Measurements from ENCODE around the gene SBF2. TPM values are rescaled to one million over a fixed set of nuclear protein-coding genes. Genes with fewer than 3 reads are reported as not detected.
A peak's percentile ranks its signal among the peaks of the same experiment; 100 is the strongest.

Gene SBF2
- total and polyA plus RNA-seq, 9 of the 15 experiments (the other 6 are each of a cell fraction or from before 2014, with no cell fraction given): 0.80 to 9.5 (median 5.0) TPM

DNA sequence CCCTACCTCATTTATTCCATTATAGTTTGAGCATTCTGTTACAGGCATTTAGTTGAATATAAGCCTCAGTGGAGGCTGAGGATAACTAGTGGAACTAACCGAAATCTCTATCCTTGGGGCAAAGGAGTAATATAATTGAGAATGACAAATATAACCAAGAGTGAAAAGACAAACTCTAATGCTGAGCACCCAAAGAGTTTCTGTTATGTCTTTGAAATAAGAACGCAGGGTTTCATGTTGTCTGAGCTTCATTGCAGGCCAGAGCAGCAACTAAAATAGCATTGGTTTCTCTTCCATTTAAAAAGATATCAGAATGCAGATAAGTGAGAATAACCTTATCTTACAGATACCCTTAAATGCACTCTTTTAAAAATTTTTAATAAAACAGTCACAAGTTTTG lies 131.8 kb downstream of the SBF2 start:
- ATAC-seq: no peak
- Histone ChIP-seq H3K27me3 (ENCODE audit: control insufficient read depth in 2 of 2, insufficient read depth in 2 of 2, low read length in 2 of 2) (no peaks in the 10 kb centered on the region), H3K9ac (ENCODE audit: insufficient read depth in 1 of 2, low read depth in 2 of 2, low read length in 2 of 2) (no peak overlapping the region), H4K20me1 (replicated peaks; ENCODE audit: control insufficient read depth, insufficient read depth, low read length) (no peaks in the 10 kb centered on the region), H3K9me1 (ENCODE audit: control insufficient read depth, insufficient read depth, low read length) (no peaks in the 10 kb centered on the region), H2AFZ (ENCODE audit: low read depth, low read length) (no peak overlapping the region), H3K79me2 (ENCODE audit: control insufficient read depth, insufficient read depth, low read length) (no peaks in the 10 kb centered on the region), H3K4me1 (replicated peaks in 1 of 2; ENCODE audit: control insufficient read depth in 2 of 2, insufficient read depth in 2 of 2, low read length in 2 of 2) (no peaks in the 10 kb centered on the region), H3K27ac (ENCODE audit: extremely low read depth, low read depth, low read length) (no peak overlapping the region), H3K36me3 (ENCODE audit: control insufficient read depth, insufficient read depth, low read length) (no peaks in the 10 kb centered on the region), H3K4me3 (no peak overlapping the region), H3K9me3 (replicated peaks; ENCODE audit: control insufficient read depth, insufficient read depth, low read depth, low read length) (no peaks in the 10 kb centered on the region), H3K4me2 (ENCODE audit: insufficient read depth, low read length) (no peak overlapping the region)
- in situ Hi-C loops (cut with MboI): no loop called here
- DNase-seq (ENCODE audit: extremely low read depth in 1 of 4, low spot score in 3 of 4): no peak
- ChIA-PET CTCF (ENCODE audit: low intra/inter-chr PET ratio) (no interaction called here), POLR2A (interaction anchor here (0.8 kb wide), 1 partner anchor 18 kb away, joined by 3 read pairs; no protein-coding TSS in a partner anchor)
- no peak for TF ChIP-seq SMARCC2 (IDR thresholded peaks at IDR 0.05; ENCODE audit: low read depth)
- 14% methylated on average over 2 of the region's 2 CpGs for WGBS (ENCODE audit: insufficient coverage, low coverage, missing lambda C conversion rate)
- FAIRE-seq: no peak
- no TSS peak for BruUV-seq (replicated peaks)
- intact Hi-C loops (cut with micrococcal nuclease): no loop called here

DNA sequence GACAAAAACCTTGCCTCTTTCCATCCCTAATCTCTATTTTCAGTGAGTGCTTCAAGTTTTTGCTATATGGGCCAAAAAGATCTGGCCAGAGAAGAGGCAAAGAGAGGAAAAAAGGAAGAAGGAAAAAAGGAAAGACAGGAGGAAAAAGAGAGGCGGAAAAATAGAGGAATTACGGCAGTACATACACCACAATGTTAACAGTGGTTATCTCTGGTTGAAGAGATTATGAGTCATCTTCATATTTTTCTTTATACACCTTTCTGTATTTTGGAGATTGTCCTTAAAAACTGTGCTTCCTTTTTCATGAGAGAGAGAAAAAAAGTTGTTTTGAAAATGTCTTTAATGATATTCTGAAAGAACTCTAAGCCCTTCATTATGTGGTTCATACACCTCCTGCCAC lies 133.7 kb downstream of the SBF2 start:
- POLR2A ChIA-PET: interaction anchor here (1.2 kb wide), 1 partner anchor 149 kb away, joined by 3 read pairs; no protein-coding TSS in a partner anchor
- H3K27me3 ChIP-seq (ENCODE audit: control insufficient read depth in 2 of 2, insufficient read depth in 2 of 2, low read length in 2 of 2): no peaks in the 10 kb centered on the region
- H3K4me2 ChIP-seq (ENCODE audit: insufficient read depth, low read length): no peak overlapping the region
- DNase-seq (ENCODE audit: extremely low read depth in 1 of 4, low spot score in 3 of 4) (no peak), FAIRE-seq (no peak), ATAC-seq (no peak)
- intact Hi-C loops (cut with micrococcal nuclease) (no loop called here), in situ Hi-C loops (cut with MboI) (no loop called here)
- peaks cover 0 to 6% of the 10 kb centered on the region in 2 experiments; a peak in 2 of 5 replicates for H3K4me1 ChIP-seq (replicated peaks in 1 of 2; ENCODE audit: control insufficient read depth in 2 of 2, insufficient read depth in 2 of 2, low read length in 2 of 2)
- no peak overlapping the region for H2AFZ ChIP-seq (ENCODE audit: low read depth, low read length)
- BruUV-seq (replicated peaks): no TSS peak
- H4K20me1 ChIP-seq (replicated peaks; ENCODE audit: control insufficient read depth, insufficient read depth, low read length): no peaks in the 10 kb centered on the region
- H3K9me3 ChIP-seq (replicated peaks; ENCODE audit: control insufficient read depth, insufficient read depth, low read depth, low read length): no peaks in the 10 kb centered on the region
- H3K4me3 ChIP-seq: no peak overlapping the region
- no peak overlapping the region for H3K27ac ChIP-seq (ENCODE audit: extremely low read depth, low read depth, low read length)
- no peaks in the 10 kb centered on the region for H3K79me2 ChIP-seq (ENCODE audit: control insufficient read depth, insufficient read depth, low read length)
- no peak overlapping the region for H3K9ac ChIP-seq (ENCODE audit: insufficient read depth in 1 of 2, low read depth in 2 of 2, low read length in 2 of 2)
- WGBS (ENCODE audit: insufficient coverage, low coverage, missing lambda C conversion rate): 0% methylated on average over 2 of the region's 2 CpGs
- no peaks in the 10 kb centered on the region for H3K9me1 ChIP-seq (ENCODE audit: control insufficient read depth, insufficient read depth, low read length)
- CTCF ChIA-PET (ENCODE audit: low intra/inter-chr PET ratio): no interaction called here
- no peaks in the 10 kb centered on the region for H3K36me3 ChIP-seq (ENCODE audit: control insufficient read depth, insufficient read depth, low read length)
- TF ChIP-seq, protein P1, sequence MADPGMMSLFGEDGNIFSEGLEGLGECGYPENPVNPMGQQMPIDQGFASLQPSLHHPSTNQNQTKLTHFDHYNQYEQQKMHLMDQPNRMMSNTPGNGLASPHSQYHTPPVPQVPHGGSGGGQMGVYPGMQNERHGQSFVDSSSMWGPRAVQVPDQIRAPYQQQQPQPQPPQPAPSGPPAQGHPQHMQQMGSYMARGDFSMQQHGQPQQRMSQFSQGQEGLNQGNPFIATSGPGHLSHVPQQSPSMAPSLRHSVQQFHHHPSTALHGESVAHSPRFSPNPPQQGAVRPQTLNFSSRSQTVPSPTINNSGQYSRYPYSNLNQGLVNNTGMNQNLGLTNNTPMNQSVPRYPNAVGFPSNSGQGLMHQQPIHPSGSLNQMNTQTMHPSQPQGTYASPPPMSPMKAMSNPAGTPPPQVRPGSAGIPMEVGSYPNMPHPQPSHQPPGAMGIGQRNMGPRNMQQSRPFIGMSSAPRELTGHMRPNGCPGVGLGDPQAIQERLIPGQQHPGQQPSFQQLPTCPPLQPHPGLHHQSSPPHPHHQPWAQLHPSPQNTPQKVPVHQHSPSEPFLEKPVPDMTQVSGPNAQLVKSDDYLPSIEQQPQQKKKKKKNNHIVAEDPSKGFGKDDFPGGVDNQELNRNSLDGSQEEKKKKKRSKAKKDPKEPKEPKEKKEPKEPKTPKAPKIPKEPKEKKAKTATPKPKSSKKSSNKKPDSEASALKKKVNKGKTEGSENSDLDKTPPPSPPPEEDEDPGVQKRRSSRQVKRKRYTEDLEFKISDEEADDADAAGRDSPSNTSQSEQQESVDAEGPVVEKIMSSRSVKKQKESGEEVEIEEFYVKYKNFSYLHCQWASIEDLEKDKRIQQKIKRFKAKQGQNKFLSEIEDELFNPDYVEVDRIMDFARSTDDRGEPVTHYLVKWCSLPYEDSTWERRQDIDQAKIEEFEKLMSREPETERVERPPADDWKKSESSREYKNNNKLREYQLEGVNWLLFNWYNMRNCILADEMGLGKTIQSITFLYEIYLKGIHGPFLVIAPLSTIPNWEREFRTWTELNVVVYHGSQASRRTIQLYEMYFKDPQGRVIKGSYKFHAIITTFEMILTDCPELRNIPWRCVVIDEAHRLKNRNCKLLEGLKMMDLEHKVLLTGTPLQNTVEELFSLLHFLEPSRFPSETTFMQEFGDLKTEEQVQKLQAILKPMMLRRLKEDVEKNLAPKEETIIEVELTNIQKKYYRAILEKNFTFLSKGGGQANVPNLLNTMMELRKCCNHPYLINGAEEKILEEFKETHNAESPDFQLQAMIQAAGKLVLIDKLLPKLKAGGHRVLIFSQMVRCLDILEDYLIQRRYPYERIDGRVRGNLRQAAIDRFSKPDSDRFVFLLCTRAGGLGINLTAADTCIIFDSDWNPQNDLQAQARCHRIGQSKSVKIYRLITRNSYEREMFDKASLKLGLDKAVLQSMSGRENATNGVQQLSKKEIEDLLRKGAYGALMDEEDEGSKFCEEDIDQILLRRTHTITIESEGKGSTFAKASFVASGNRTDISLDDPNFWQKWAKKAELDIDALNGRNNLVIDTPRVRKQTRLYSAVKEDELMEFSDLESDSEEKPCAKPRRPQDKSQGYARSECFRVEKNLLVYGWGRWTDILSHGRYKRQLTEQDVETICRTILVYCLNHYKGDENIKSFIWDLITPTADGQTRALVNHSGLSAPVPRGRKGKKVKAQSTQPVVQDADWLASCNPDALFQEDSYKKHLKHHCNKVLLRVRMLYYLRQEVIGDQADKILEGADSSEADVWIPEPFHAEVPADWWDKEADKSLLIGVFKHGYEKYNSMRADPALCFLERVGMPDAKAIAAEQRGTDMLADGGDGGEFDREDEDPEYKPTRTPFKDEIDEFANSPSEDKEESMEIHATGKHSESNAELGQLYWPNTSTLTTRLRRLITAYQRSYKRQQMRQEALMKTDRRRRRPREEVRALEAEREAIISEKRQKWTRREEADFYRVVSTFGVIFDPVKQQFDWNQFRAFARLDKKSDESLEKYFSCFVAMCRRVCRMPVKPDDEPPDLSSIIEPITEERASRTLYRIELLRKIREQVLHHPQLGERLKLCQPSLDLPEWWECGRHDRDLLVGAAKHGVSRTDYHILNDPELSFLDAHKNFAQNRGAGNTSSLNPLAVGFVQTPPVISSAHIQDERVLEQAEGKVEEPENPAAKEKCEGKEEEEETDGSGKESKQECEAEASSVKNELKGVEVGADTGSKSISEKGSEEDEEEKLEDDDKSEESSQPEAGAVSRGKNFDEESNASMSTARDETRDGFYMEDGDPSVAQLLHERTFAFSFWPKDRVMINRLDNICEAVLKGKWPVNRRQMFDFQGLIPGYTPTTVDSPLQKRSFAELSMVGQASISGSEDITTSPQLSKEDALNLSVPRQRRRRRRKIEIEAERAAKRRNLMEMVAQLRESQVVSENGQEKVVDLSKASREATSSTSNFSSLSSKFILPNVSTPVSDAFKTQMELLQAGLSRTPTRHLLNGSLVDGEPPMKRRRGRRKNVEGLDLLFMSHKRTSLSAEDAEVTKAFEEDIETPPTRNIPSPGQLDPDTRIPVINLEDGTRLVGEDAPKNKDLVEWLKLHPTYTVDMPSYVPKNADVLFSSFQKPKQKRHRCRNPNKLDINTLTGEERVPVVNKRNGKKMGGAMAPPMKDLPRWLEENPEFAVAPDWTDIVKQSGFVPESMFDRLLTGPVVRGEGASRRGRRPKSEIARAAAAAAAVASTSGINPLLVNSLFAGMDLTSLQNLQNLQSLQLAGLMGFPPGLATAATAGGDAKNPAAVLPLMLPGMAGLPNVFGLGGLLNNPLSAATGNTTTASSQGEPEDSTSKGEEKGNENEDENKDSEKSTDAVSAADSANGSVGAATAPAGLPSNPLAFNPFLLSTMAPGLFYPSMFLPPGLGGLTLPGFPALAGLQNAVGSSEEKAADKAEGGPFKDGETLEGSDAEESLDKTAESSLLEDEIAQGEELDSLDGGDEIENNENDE (IDR thresholded peaks at IDR 0.05; ENCODE audit: low read depth, low read length): peak; percentile 93
- TF ChIP-seq JUND (IDR thresholded peaks at IDR 0.05; ENCODE audit: borderline replicate concordance, low read depth, low read length) (peak; percentile 52; the same call in 1 of the 2 replicates), JUND (tag; IDR thresholded peaks at IDR 0.05; ENCODE audit: borderline replicate concordance, low read depth, low read length) (no peak; the same call in 2 of the 3 replicates), CBFA2T3 (IDR thresholded peaks at IDR 0.05) (no peak)
